ENCODE measurements around the gene MYO9B. TPM values are rescaled to one million over a fixed set of nuclear protein-coding genes. Genes with fewer than 3 reads are reported as not detected.

The MYO9B gene
- total RNA-seq, 1 experiment from 2014 or later: 79.4 TPM

DNA sequence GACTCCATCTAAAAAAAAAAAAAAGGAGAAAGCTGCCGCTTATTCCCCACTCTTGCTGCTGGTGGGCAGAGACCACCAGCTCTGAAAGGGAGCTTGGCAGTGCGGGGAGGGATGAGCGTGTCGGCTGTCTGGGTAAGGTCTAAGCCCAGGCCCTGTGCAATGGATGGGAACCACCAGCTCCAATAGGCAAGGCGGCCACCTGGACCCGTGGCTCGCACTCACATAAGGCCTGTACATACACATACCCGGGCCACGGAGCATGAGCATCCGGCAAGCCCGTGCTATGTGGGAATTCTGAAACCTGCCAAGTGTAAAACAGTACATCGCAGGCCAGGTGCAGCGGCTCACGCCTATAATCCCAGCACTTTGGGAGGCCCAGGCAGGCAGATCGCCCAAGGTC is 83.0 kb downstream of the MYO9B start:
- no peak for ATAC-seq
- DNase-seq (ENCODE audit: low read depth, low spot score): no peak
- intact Hi-C loops (cut with micrococcal nuclease; ENCODE audit: unreplicated experiment) (no loop called here), in situ Hi-C loops (cut with HindIII; ENCODE audit: low pct_unique_long_range_greater_than_20kb, low sequenced_read_pairs) (no loop called here)
- Histone ChIP-seq H3K9me3 (ENCODE audit: control insufficient read depth, insufficient read depth, low read depth, low read length) (no peaks in the 10 kb centered on the region), H3K4me3 (ENCODE audit: low read depth in 2 of 2, low read length in 2 of 2) (no peak overlapping the region), H3K27me3 (ENCODE audit: control insufficient read depth, insufficient read depth, low read length) (no peaks in the 10 kb centered on the region), H3K4me1 (ENCODE audit: control insufficient read depth, insufficient read depth, low read length) (no peaks in the 10 kb centered on the region), H3K27ac (ENCODE audit: low read length) (no peak overlapping the region), H3K36me3 (ENCODE audit: control insufficient read depth, insufficient read depth, low read length) (peaks cover 4% of the 10 kb centered on the region; the same call in 1 of the 2 replicates)
- POLR2A ChIA-PET: interaction anchor here (0.7 kb wide), 1 partner anchor 335 kb away, joined by 7 read pairs; no protein-coding TSS in a partner anchor
- TF ChIP-seq, protein P1, sequence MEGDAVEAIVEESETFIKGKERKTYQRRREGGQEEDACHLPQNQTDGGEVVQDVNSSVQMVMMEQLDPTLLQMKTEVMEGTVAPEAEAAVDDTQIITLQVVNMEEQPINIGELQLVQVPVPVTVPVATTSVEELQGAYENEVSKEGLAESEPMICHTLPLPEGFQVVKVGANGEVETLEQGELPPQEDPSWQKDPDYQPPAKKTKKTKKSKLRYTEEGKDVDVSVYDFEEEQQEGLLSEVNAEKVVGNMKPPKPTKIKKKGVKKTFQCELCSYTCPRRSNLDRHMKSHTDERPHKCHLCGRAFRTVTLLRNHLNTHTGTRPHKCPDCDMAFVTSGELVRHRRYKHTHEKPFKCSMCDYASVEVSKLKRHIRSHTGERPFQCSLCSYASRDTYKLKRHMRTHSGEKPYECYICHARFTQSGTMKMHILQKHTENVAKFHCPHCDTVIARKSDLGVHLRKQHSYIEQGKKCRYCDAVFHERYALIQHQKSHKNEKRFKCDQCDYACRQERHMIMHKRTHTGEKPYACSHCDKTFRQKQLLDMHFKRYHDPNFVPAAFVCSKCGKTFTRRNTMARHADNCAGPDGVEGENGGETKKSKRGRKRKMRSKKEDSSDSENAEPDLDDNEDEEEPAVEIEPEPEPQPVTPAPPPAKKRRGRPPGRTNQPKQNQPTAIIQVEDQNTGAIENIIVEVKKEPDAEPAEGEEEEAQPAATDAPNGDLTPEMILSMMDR (IDR thresholded peaks at IDR 0.05): no peak
- no peak for TF ChIP-seq SIN3A (IDR thresholded peaks at IDR 0.05; ENCODE audit: borderline replicate concordance, insufficient read depth, low read depth, low read length)
- no peak for TF ChIP-seq POLR2AphosphoS5 (IDR thresholded peaks at IDR 0.05; ENCODE audit: low read depth, low read length)
- TF ChIP-seq TCF7L2 (IDR thresholded peaks at IDR 0.05; ENCODE audit: low read depth, low read length): no peak
- TF ChIP-seq, protein P2, sequence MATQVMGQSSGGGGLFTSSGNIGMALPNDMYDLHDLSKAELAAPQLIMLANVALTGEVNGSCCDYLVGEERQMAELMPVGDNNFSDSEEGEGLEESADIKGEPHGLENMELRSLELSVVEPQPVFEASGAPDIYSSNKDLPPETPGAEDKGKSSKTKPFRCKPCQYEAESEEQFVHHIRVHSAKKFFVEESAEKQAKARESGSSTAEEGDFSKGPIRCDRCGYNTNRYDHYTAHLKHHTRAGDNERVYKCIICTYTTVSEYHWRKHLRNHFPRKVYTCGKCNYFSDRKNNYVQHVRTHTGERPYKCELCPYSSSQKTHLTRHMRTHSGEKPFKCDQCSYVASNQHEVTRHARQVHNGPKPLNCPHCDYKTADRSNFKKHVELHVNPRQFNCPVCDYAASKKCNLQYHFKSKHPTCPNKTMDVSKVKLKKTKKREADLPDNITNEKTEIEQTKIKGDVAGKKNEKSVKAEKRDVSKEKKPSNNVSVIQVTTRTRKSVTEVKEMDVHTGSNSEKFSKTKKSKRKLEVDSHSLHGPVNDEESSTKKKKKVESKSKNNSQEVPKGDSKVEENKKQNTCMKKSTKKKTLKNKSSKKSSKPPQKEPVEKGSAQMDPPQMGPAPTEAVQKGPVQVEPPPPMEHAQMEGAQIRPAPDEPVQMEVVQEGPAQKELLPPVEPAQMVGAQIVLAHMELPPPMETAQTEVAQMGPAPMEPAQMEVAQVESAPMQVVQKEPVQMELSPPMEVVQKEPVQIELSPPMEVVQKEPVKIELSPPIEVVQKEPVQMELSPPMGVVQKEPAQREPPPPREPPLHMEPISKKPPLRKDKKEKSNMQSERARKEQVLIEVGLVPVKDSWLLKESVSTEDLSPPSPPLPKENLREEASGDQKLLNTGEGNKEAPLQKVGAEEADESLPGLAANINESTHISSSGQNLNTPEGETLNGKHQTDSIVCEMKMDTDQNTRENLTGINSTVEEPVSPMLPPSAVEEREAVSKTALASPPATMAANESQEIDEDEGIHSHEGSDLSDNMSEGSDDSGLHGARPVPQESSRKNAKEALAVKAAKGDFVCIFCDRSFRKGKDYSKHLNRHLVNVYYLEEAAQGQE (IDR thresholded peaks at IDR 0.05; ENCODE audit: insufficient read depth in 1 of 2, low read depth in 2 of 2, low read length in 1 of 2): no peak
- CTCF ChIA-PET: no interaction called here
- no TSS peak for BruUV-seq (replicated peaks)

DNA sequence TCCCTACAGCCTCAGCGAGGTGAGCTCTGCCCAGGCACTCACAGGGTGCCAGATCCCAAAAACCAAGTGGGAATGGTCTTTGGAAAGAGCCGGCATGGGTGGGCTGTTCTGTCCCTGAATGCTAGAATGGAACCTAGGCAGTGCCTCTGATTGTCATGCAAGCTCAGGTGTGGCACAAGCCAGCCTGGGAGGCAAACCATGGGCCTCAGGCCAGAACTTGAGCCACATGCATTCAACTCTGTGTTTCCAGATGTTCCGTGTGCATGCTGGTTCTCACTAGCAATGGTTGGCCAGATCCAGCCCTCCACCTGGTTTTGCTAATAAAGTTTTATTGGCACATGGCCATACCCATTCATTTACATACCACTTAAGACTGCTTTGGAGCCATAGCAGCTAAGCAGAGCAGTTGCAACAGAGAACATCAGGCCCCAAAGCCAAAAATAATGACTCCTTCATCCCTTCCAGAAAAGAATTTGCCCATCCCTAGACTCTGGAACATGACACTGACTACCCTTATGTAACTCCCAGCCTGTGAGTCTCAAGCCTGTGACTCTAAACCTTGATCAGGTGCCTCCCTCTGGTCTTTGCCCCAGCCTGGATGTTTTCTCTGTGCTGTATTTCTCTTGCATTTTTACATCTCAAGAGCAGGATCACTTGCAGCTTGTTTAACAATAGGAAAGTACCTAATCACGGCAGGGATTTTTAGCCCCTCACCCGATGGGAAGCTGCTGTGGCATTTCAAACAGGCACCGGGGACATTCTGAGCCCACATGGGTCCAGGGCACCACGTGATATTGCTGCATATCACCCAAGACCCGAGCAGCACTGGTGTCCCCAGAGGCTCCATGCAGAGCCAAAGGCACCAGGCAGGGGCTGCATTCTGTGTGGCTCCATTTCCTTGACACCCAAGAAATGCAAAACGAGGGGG is 84.2 kb downstream of the MYO9B start:
- ChIA-PET POLR2A (interaction anchor here (0.6 kb wide), 1 partner anchor 170 kb away, joined by 3 read pairs; no protein-coding TSS in a partner anchor), CTCF (no interaction called here)
- intact Hi-C loops (cut with micrococcal nuclease; ENCODE audit: unreplicated experiment) (no loop called here), in situ Hi-C loops (cut with HindIII; ENCODE audit: low pct_unique_long_range_greater_than_20kb, low sequenced_read_pairs) (no loop called here)
- no peaks in the 10 kb centered on the region for H3K4me1 ChIP-seq (ENCODE audit: control insufficient read depth, insufficient read depth, low read length)
- no peak for DNase-seq (ENCODE audit: low read depth, low spot score)
- H3K4me3 ChIP-seq (ENCODE audit: low read depth in 2 of 2, low read length in 2 of 2): no peak overlapping the region
- no peak for ATAC-seq
- H3K27ac ChIP-seq (ENCODE audit: low read length): no peak overlapping the region
- BruUV-seq (replicated peaks): no TSS peak
- no peaks in the 10 kb centered on the region for H3K9me3 ChIP-seq (ENCODE audit: control insufficient read depth, insufficient read depth, low read depth, low read length)
- TF ChIP-seq POLR2AphosphoS5 (IDR thresholded peaks at IDR 0.05; ENCODE audit: low read depth, low read length) (no peak), TCF7L2 (IDR thresholded peaks at IDR 0.05; ENCODE audit: low read depth, low read length) (no peak), SIN3A (IDR thresholded peaks at IDR 0.05; ENCODE audit: borderline replicate concordance, insufficient read depth, low read depth, low read length) (no peak)
- TF ChIP-seq, protein P1 (IDR thresholded peaks at IDR 0.05): no peak
- TF ChIP-seq, protein P2 (IDR thresholded peaks at IDR 0.05; ENCODE audit: insufficient read depth in 1 of 2, low read depth in 2 of 2, low read length in 1 of 2): no peak
- peaks cover 8% of the 10 kb centered on the region; the same call in 1 of the 2 replicates for H3K36me3 ChIP-seq (ENCODE audit: control insufficient read depth, insufficient read depth, low read length)
- no peaks in the 10 kb centered on the region for H3K27me3 ChIP-seq (ENCODE audit: control insufficient read depth, insufficient read depth, low read length)

Data from Panc1 (cell line).